Cardiac fibroblast (primary cell): Measurements from ENCODE around the gene SMAP1.
A peak's percentile ranks its signal among the peaks of the same experiment; 100 is the strongest.

ENCODE experiments used
- DNase-seq, 2 donors: peaks; one replicate each; pipeline versions ENCODE4 v3.0.0 to v3.0.0-alpha.2; 2010; ENCODE audit warnings: low read depth in 2 of 2
- H3K4me3 ChIP-seq, 2 donors: replicated peaks in 1 of 2; 1 replicate in 1 of 2; 2 replicates in 1 of 2; pipeline ENCODE4 v1.5.1; 2011; ENCODE audit warnings: low read depth in 2 of 2, low read length in 2 of 2, mild to moderate bottlenecking in 2 of 2, moderate library complexity in 1 of 2
- CTCF ChIP-seq: IDR thresholded peaks from one replicate; pipeline ENCODE4 v1.5.1; 2011; ENCODE audit warnings: low read depth, mild to moderate bottlenecking, low read length, inconsistent platforms

SMAP1 gene

GRCh38 chr6:70843328-70843918, 175.7 kb downstream of the SMAP1 start:
- H3K4me3 ChIP-seq: no peak overlapping the region
- no peak for DNase-seq
- no peak for TF ChIP-seq CTCF

- H3K4me3 ChIP-seq: no peak overlapping the region
- DNase-seq: no peak
- no peak for TF ChIP-seq CTCF
These were observed 176.6 kb downstream of the SMAP1 start for GRCh38 chr6:70844301-70844700.

GRCh38 chr6:70846207-70846835, 178.6 kb downstream of the SMAP1 start:
- DNase-seq: no peak
- H3K4me3 ChIP-seq: no peak overlapping the region
- TF ChIP-seq CTCF: no peak

- no peak for TF ChIP-seq CTCF
- H3K4me3 ChIP-seq: no peak overlapping the region
These were observed 179.7 kb downstream of the SMAP1 start for GRCh38 chr6:70847106-70848084.

DNA sequence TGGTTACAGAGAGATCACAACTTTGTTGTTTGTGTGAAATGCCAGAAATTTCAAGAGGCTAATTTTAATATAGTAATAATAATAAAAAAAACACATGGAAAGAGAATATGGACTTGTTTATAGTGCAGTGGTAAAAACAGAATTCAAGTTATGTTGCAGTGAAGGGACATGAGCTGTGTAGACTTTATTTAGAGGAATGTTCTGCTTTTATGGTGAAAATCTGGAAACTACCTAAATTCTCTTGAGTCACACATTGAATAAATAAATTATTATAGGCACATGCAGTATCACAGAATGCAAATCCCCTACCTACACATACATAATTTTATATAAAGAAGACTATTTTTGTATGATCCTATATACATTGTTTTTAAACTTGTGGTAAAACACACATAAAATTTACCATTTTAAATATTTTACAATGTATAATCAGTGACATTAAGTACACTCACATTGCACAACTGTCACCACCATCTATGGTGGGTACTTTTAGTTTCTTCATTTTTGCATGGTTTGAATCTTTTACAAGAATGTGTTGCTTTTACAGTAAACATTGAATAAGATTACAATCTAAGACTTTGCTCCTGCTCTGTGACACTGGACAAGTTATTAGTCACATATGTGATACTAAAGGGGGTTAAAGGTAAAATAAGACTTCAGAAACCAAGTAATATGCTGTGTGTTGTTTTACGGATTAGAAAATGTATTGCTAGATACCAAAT, 181.8 kb downstream of the SMAP1 start:
- TF ChIP-seq CTCF: no peak
- H3K4me3 ChIP-seq: no peak overlapping the region
- peak in 1 of 2 donors; percentile 60 for DNase-seq

More at GRCh38 chr6:70847106-70848084, 179.7 kb downstream of the SMAP1 start:
- DNase-seq: no peak

DNA sequence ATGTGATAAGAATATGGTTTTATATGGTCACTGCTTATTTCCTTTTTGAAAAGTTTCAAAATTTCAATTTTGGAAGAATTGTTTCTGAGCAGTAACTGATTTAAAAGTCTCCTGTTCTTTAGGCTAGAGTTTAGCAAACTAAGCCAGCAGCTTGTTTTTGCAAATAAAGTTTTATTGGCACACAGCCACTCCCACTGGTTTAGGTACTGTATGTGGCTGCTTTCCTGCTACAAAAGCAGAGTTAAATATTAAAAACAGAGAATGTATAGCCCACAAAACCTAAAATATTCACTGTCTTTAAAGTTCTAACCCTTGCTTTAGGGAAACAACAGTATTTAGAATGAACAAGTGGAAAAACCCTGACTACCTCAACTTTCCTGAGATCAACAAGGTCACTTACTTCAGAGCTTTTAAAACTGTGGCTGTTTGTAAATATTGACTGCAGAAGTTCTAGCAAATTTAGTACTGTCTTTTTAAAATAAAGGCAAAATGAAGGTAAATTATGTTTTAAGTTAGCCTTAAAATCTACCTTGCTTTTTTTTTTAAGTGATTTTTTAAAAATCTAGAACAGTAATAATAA, 185.1 kb downstream of the SMAP1 start:
- H3K4me3 ChIP-seq: no peak overlapping the region
- no peak for DNase-seq
- TF ChIP-seq CTCF: no peak
